Lower lobe of right lung (tissue), 2 donors: Measurements from ENCODE around the gene MUCL1. TPM values are rescaled to one million over a fixed set of nuclear protein-coding genes. Genes with fewer than 3 reads are reported as not detected.
"Not testable (repeated sequence)": the region's sequence is repeated elsewhere in the genome, so short reads cannot be mapped to it uniquely, and the experiment has no call there.

Experiments
- ATAC-seq, 2 donors: fragments of 200-7000 bp; cut with Tn5 transposase; one replicate each; pipeline ENCODE4 v1.9.1; 2020 to 2022; ENCODE audit warnings: mild to moderate bottlenecking in 2 of 2, moderate library complexity in 2 of 2
- DNase-seq: peaks from one replicate; pipeline ENCODE4 v3.0.0-alpha.2; 2020
- H3K27ac ChIP-seq: fragments of 200-600 bp; one replicate; pipeline ENCODE4 v1.8.0; 2022
- H3K27me3 ChIP-seq: fragments of 200-600 bp; one replicate; pipeline ENCODE4 v1.8.0; 2022; ENCODE audit warnings: low read depth
- H3K36me3 ChIP-seq: fragments of 200-600 bp; one replicate; pipeline ENCODE4 v1.8.0; 2022; ENCODE audit warnings: mild to moderate bottlenecking
- H3K4me1 ChIP-seq: fragments of 200-600 bp; one replicate; pipeline ENCODE4 v1.8.0; 2022
- H3K4me3 ChIP-seq: fragments of 200-600 bp; one replicate; pipeline ENCODE4 v1.8.0; 2022; ENCODE audit warnings: mild to moderate bottlenecking
- H3K9me3 ChIP-seq: fragments of 200-600 bp; one replicate; pipeline ENCODE4 v1.8.0; 2022
- CTCF ChIP-seq: fragments of 200-600 bp; IDR thresholded peaks from one replicate; pipeline ENCODE4 v1.8.0; 2022; ENCODE audit warnings: antibody characterized with exemption, mild to moderate bottlenecking
- intact Hi-C: fragments of 100-400 bp; cut with DNase I; formaldehyde crosslinking; loops from one replicate; pipeline ENCODE4 v1.11.0; 2022
- total RNA-seq: library from RNA; stranded (reverse); fragmentation: NEBNext Ultra II Directional; extraction: Animal tissue kit (Norgen Biotek cat#: 25700); gene quantifications from one replicate; pipeline ENCODE4 v1.2.1, GENCODE V29; 2021
- donor health status: DM: no; HTN: yes; CAD: no; lungs with severe emphysema.

MUCL1 gene
- total RNA-seq, 1 donor from 2014 or later: not detected

GRCh38 chr12:54870617-54871016, 16.3 kb downstream of the MUCL1 start:
- TF ChIP-seq CTCF: no peak
- no peaks in the 10 kb centered on the region for H3K9me3 ChIP-seq
- no peaks in the 10 kb centered on the region for H3K27me3 ChIP-seq
- no peak overlapping the region for H3K27ac ChIP-seq
- no peaks in the 10 kb centered on the region for H3K36me3 ChIP-seq
- no peak overlapping the region for H3K4me3 ChIP-seq
- no peak for DNase-seq
- no peak for ATAC-seq
- intact Hi-C loops: no loop called here
- H3K4me1 ChIP-seq: no peaks in the 10 kb centered on the region

GRCh38 chr12:54879150-54879549, 24.8 kb downstream of the MUCL1 start:
- ATAC-seq (no peak), DNase-seq (no peak)
- no peak overlapping the region for H3K27ac ChIP-seq
- intact Hi-C loops: no loop called here
- TF ChIP-seq CTCF: no peak
- no peak overlapping the region for H3K4me3 ChIP-seq
- H3K36me3 ChIP-seq: no peaks in the 10 kb centered on the region
- H3K4me1 ChIP-seq: no peaks in the 10 kb centered on the region
- no peaks in the 10 kb centered on the region for H3K27me3 ChIP-seq
- H3K9me3 ChIP-seq: no peaks in the 10 kb centered on the region

- no peak overlapping the region for H3K4me3 ChIP-seq
- H3K27ac ChIP-seq: no peak overlapping the region
- no peaks in the 10 kb centered on the region for H3K36me3 ChIP-seq
- intact Hi-C loops: no loop called here
- DNase-seq: no peak
- no peaks in the 10 kb centered on the region for H3K9me3 ChIP-seq
- TF ChIP-seq CTCF: no peak
- H3K27me3 ChIP-seq: no peaks in the 10 kb centered on the region
- no peaks in the 10 kb centered on the region for H3K4me1 ChIP-seq
- ATAC-seq: no peak
Observed at GRCh38 chr12:54879579-54879978, 25.3 kb downstream of the MUCL1 start.

- Histone ChIP-seq H3K4me3 (no peak overlapping the region), H3K4me1 (no peaks in the 10 kb centered on the region), H3K36me3 (no peaks in the 10 kb centered on the region), H3K27ac (no peak overlapping the region), H3K9me3 (no peaks in the 10 kb centered on the region), H3K27me3 (no peaks in the 10 kb centered on the region)
- DNase-seq: no peak
- no peak for TF ChIP-seq CTCF
- ATAC-seq: peak; percentile 36 to 84
- intact Hi-C loops: no loop called here
Observed at GRCh38 chr12:54882079-54882478, 27.8 kb downstream of the MUCL1 start.

- H3K9me3 ChIP-seq, ATAC-seq, H3K4me1 ChIP-seq, intact Hi-C loops, DNase-seq, H3K27ac ChIP-seq, H3K36me3 ChIP-seq, H3K4me3 ChIP-seq, H3K27me3 ChIP-seq: not testable (repeated sequence)
Observed at GRCh38 chr12:54882597-54882996, 28.3 kb downstream of the MUCL1 start.

GRCh38 chr12:54888428-54888827, 34.1 kb downstream of the MUCL1 start:
- not testable (repeated sequence) for ATAC-seq

GRCh38 chr12:54890339-54890738, 36.0 kb downstream of the MUCL1 start:
- H3K4me3 ChIP-seq: no peak overlapping the region
- TF ChIP-seq CTCF: no peak
- intact Hi-C loops: no loop called here
- H3K4me1 ChIP-seq: peaks cover 4% of the 10 kb centered on the region
- no peaks in the 10 kb centered on the region for H3K27me3 ChIP-seq
- DNase-seq: no peak
- no peaks in the 10 kb centered on the region for H3K9me3 ChIP-seq
- ATAC-seq: no peak
- H3K36me3 ChIP-seq: no peaks in the 10 kb centered on the region
- H3K27ac ChIP-seq: no peak overlapping the region

More at GRCh38 chr12:54888428-54888827, 34.1 kb downstream of the MUCL1 start:
- H3K27ac ChIP-seq, H3K36me3 ChIP-seq, intact Hi-C loops, DNase-seq, H3K4me3 ChIP-seq, H3K4me1 ChIP-seq, H3K27me3 ChIP-seq, H3K9me3 ChIP-seq: not testable (repeated sequence)
